Measurements from ENCODE around the gene NKAPL. TPM values are rescaled to one million over a fixed set of nuclear protein-coding genes. Genes with fewer than 3 reads are reported as not detected.

Gene NKAPL
- total and polyA plus RNA-seq, 2 of the 13 experiments (the other 11 are each of a cell fraction or from before 2014, with no cell fraction given), result not detected

- TF ChIP-seq ZZZ3 (CRISPR knock-in tag; IDR thresholded peaks at IDR 0.05; ENCODE audit: borderline replicate concordance), result peak; percentile 87; the same call in 1 of the 2 replicates
- TF ChIP-seq ZBTB10 (CRISPR knock-in tag; IDR thresholded peaks at IDR 0.05; ENCODE audit: borderline replicate concordance), result 0 out of 2 replicates have a peak, but pooled peaks have one; percentile 55
- 0 out of 2 replicates have a peak, but pooled peaks have one; percentile 29 for TF ChIP-seq NFYB (CRISPR knock-in tag; IDR thresholded peaks at IDR 0.05)
- TF ChIP-seq PAWR (CRISPR knock-in tag; IDR thresholded peaks at IDR 0.05; ENCODE audit: borderline replicate concordance), result no peak
- TF ChIP-seq MLLT10 (CRISPR knock-in tag; IDR thresholded peaks at IDR 0.05), result no peak
- TF ChIP-seq ZNF574 (CRISPR knock-in tag; IDR thresholded peaks at IDR 0.05), result peak; percentile 100
- no peak for TF ChIP-seq NR3C1 (CRISPR knock-in tag; IDR thresholded peaks at IDR 0.05)
- peak; percentile 96 for TF ChIP-seq KAT8 (CRISPR knock-in tag; IDR thresholded peaks at IDR 0.05)
- TF ChIP-seq ZNF382 (CRISPR knock-in tag; IDR thresholded peaks at IDR 0.05; ENCODE audit: borderline replicate concordance), result no peak
- TF ChIP-seq ZMYM3 (CRISPR knock-in tag; IDR thresholded peaks at IDR 0.05), result peak; percentile 79
- TF ChIP-seq ARNT (IDR thresholded peaks at IDR 0.05), result no peak
- TF ChIP-seq IKZF5 (CRISPR knock-in tag; IDR thresholded peaks at IDR 0.05), result peak; percentile 90
- peak; percentile 78 for TF ChIP-seq ZNF317 (CRISPR knock-in tag; IDR thresholded peaks at IDR 0.05)
- no peak; the same call in 1 of the 2 replicates for TF ChIP-seq ZNF367 (CRISPR knock-in tag; IDR thresholded peaks at IDR 0.05; ENCODE audit: borderline replicate concordance)
- peak; percentile 100 for TF ChIP-seq ZFY (CRISPR knock-in tag; IDR thresholded peaks at IDR 0.05)
- no peak for TF ChIP-seq ZNF484 (CRISPR knock-in tag; IDR thresholded peaks at IDR 0.05; ENCODE audit: borderline replicate concordance, low read depth)
- peak; percentile 86 for TF ChIP-seq ZNF563 (CRISPR knock-in tag; IDR thresholded peaks at IDR 0.05)
- no peak for TF ChIP-seq ZNF577 (CRISPR knock-in tag; IDR thresholded peaks at IDR 0.05; ENCODE audit: borderline replicate concordance, low read depth)
- peak; percentile 55; the same call in 1 of the 2 replicates for TF ChIP-seq SOX5 (CRISPR knock-in tag; IDR thresholded peaks at IDR 0.05; ENCODE audit: borderline replicate concordance)
- TF ChIP-seq ZBTB20 (CRISPR knock-in tag; IDR thresholded peaks at IDR 0.05; ENCODE audit: borderline replicate concordance, low read depth), result peak; percentile 88; the same call in 1 of the 2 replicates
- TF ChIP-seq ZNF616 (CRISPR knock-in tag; IDR thresholded peaks at IDR 0.05; ENCODE audit: low read depth), result no peak
- TF ChIP-seq POGZ (CRISPR knock-in tag; IDR thresholded peaks at IDR 0.05), result peak; percentile 69; the same call in 1 of the 2 replicates
- TF ChIP-seq ZNF3 (CRISPR knock-in tag; IDR thresholded peaks at IDR 0.05), result peak; percentile 71; the same call in 1 of the 2 replicates
- TF ChIP-seq NCOR1 (IDR thresholded peaks at IDR 0.05; ENCODE audit: borderline replicate concordance, low read length), result 0 out of 2 replicates have a peak, but pooled peaks have one; percentile 48
- 0 out of 2 replicates have a peak, but pooled peaks have one; percentile 55 for TF ChIP-seq TOPORS (CRISPR knock-in tag; IDR thresholded peaks at IDR 0.05)
These were observed 8.0 kb downstream of the NKAPL start, which contains the start of gene ZSCAN26 (continued) for GRCh38 chr6:28266962-28267694.

Measured in HepG2 (cell line).